NCI-H2227 (cell line): ENCODE data around the gene PTGR3.
A peak's percentile ranks its signal among the peaks of the same experiment; 100 is the strongest.

ENCODE experiments used
- DNase-seq: peaks from one replicate; lab custom pipeline; 2025; ENCODE audit not compliant: unreplicated experiment; lab: John Stamatoyannopoulos, UW

The PTGR3 gene

GRCh38 chr18:75215663-75216062, 6.7 kb upstream of the PTGR3 start:
- no peak for DNase-seq

GRCh38 chr18:75214766-75215510, 6.0 kb upstream of the PTGR3 start:
- DNase-seq = no peak

- DNase-seq = no peak
Observed at GRCh38 chr18:75214332-75214690, 5.4 kb upstream of the PTGR3 start.

- DNase-seq = no peak
Observed at GRCh38 chr18:75213611-75214331, 4.8 kb upstream of the PTGR3 start.

DNA sequence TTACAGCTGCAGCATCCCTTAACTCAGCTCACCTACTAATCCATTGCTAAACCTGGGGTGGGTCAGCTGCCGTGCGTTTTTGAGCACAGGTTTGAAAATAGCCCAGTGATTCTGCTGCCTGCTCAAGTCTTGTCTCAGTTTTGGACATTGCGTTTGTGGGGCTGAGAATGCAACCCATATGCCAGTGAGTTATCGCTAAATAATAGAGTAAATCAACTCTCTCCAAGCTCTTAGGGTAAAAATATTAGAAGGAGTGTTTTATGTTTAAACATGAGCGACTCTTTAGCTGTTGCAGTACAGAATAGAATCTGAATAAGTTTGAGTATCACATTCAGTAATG, 3.8 kb upstream of the PTGR3 start:
- no peak for DNase-seq

DNA sequence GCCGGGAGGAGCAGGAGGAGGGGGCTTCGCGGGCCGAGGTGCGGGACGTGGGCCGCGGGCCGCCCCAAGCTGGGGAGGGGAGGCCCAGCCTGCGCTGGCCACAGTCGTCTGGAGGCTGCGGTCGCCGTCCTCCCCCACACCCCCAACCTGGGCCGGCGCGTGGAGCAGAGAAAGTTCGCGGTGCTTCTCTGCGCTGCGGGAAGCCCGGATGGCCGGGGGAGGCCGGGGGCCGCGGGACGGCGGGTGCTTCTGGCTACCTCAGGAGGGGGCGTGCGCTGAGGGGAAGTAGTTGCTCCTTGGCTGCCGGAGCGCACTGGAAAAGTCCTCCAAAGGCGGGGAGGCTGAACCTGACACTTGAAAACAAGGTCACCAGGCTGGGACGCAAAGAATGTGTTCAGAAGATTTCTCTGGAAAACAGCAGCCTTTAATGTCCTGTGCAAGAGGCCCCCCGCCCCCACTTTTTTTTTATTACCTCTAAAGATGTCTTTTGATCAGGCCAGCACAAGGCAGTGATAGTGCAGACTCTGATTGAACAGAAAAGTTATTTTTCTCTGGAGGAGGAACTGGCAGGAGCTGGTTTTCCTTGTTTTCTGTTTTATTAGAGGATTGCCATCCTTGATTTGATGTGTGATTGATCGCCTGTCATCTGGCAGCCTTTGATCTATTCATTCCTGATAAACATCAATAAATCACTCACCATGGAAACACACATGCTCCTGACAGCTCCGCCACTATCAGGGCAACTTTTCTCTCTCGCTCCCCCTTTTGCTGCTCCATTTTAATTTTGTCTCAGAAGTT, 3.2 kb upstream of the PTGR3 start:
- peak; percentile 27 for DNase-seq

GRCh38 chr18:75211626-75211952, 2.6 kb upstream of the PTGR3 start:
- DNase-seq = no peak

GRCh38 chr18:75211002-75211621, 2.2 kb upstream of the PTGR3 start:
- peak; percentile 28 for DNase-seq

- peak; percentile 81 for DNase-seq
Observed at GRCh38 chr18:75210274-75211001, 1.5 kb upstream of the PTGR3 start, which contains the start of gene TSHZ1. Gene TSHZ1 (plus strand): TSS chr18:75210797. CDS start chr18:75211877, 1,080 bp downstream.

DNA sequence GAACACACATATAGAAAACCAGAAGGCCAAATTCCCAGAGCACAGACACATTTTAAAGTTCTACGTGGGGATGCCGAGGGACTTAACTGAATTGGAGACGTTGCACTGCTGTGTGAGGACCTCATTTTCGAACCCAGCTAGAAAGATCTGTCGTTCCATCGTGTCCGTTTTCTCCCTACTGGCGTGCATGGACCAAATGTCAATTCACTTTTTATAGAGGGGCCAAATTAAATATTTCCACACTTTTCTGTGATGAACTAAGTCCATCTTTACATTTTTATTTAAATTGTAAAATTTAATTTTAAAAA, 966 bp upstream of the PTGR3 start:
- DNase-seq = no peak

- no peak for DNase-seq
Observed at GRCh38 chr18:75208836-75209128, 157 bp downstream of the PTGR3 start.

- DNase-seq = peak; percentile 60
Observed at GRCh38 chr18:75208155-75208835, 644 bp downstream of the PTGR3 start.

DNA sequence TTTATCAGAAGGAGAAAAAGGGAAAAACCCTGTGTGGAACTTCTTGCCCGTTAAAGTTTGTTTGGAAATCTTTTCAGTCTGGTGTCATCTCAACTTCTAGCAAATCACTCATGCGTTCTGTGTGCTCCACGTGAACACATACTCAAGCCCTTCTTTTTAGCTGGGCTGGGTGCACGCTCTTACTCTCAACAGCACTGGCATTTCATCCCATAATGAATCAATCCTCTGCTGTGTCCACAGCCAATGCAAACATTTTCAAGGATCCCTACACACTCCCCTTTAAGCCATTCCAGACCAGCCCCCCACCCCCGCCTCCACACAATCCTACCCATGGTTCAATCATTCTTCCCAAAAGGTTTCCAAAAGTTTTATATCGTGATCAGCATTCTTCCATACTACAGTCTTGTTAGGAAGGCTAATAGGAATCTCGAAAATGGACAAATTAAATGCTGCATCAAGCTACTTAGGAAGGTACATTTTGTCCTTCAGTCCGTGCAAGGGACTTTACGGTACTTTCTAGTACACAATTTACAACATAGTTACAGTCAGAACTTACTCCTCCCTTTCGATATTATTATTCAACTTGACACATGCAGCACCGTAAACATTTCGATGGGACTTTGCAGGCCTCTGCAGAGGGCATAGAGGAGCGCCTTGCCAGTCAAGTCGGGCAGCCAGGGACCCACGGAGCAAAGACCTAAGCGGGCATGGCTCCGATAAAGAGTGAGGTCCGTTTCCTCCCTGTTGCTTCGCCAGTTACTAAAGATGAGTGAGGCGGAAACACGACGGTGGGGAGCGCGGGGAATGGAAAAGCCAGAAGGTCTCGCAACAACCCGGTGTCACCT, 1.4 kb downstream of the PTGR3 start:
- no peak for DNase-seq

GRCh38 chr18:75206452-75207309, 2.3 kb downstream of the PTGR3 start:
- DNase-seq = no peak

DNA sequence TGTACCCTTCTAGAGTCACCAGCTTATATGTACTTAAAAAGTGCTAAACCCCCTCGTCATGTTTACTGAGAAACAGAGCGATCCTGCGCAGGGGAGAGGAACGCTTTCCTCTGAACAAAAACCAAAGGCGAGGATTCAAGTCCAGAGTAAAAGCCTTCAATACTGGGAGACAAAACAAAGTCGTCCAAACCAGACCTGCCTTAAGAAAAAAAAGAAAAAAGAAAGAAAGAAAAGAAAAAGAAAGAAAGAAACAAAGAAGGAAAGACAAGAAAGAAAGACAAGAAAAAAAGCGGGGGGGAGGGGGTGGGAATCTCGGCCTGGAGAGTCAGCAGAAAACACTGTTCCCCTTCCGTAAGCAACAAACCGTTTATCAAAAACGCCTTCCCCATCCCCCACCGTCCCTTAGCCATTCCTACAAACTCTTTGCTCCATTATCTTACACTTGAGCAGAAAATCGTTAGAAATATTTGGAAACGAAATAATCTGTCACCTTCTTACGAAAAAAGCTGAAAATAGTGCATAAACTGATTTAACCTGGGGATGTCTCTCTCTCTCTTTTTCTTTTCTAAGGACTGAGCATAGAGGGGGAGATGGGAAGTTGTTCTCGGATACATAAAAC, 3.3 kb downstream of the PTGR3 start:
- DNase-seq = no peak

- no peak for DNase-seq
Observed at GRCh38 chr18:75204732-75205513, 4.0 kb downstream of the PTGR3 start.

DNA sequence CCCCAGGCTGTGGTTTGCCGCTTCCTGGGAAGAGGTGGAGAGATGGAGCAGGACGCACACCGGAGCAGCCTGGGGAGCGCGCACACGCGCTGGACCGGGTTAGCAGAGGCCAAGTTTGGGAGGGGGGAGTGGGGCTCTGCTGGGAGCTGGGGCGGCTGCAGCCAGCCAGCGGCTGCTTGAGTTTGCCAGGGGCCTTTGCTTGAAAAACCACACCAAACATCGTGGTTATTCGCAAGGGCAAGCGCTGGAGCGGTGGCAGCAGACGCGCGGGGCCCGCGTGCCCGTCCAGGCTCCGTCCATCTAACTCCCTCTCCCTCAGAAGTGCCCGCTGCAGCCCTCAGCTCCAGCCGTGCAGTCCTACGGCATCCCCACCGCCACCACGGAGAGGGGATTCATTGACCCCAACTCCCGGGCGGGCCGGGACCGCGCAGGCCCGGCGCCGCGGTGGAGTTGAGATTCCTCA, 4.6 kb downstream of the PTGR3 start:
- no peak for DNase-seq
